Keratinocyte (primary cell): ENCODE measurements around the gene DTNBP1. TPM values are rescaled to one million over a fixed set of nuclear protein-coding genes. Genes with fewer than 3 reads are reported as not detected.

Source experiments
- DNase-seq: peaks from one replicate; pipeline ENCODE4 v3.0.0-alpha.2; 2011; ENCODE audit warnings: low read depth, missing footprints, low spot score
- FAIRE-seq: peaks from 2 replicates; lab custom pipeline; 2011; peaks lifted over from hg19 to GRCh38; lab: Jason Lieb, UNC
- H2AFZ ChIP-seq: 2 replicates; pipeline ENCODE4 v1.6.0; 2012; ENCODE audit warnings: low read length, control low read depth, inconsistent platforms; ENCODE audit not compliant: control insufficient read depth
- H3K27ac ChIP-seq: 2 replicates; pipeline ENCODE4 v1.5.1; 2011; ENCODE audit warnings: low read length; ENCODE audit not compliant: control insufficient read depth, insufficient read depth
- H3K27me3 ChIP-seq: 3 replicates; pipeline ENCODE4 v1.6.0; 2011; ENCODE audit warnings: low read length; ENCODE audit not compliant: control insufficient read depth, insufficient read depth; ENCODE audit errors: extremely low read depth
- H3K36me3 ChIP-seq, 2 experiments: 2 replicates in 1 of 2; 3 replicates in 1 of 2; pipeline ENCODE4 v1.5.1; 2011; ENCODE audit warnings: low read length in 2 of 2, mild to moderate bottlenecking in 1 of 2; ENCODE audit not compliant: control insufficient read depth in 2 of 2, insufficient read depth in 2 of 2; ENCODE audit errors: extremely low read depth in 1 of 2
- H3K4me1 ChIP-seq: 3 replicates; pipeline ENCODE4 v1.5.1; 2011; ENCODE audit warnings: low read length; ENCODE audit not compliant: control insufficient read depth, insufficient read depth; ENCODE audit errors: extremely low read depth
- H3K4me2 ChIP-seq: 3 replicates; pipeline ENCODE4 v1.6.0; 2011; ENCODE audit warnings: low read depth, low read length; ENCODE audit not compliant: control insufficient read depth, insufficient read depth; ENCODE audit errors: extremely low read depth
- H3K4me3 ChIP-seq, 3 experiments: fragments of 200-600 bp in 1 of 3; sonication (generic) in 1 of 3; 2 replicates in 2 of 3; 3 replicates in 1 of 3; pipeline ENCODE4 v1.5.1; 2011 to 2016; ENCODE audit warnings: low read length in 3 of 3, mild to moderate bottlenecking in 3 of 3, control low read depth in 2 of 3, inconsistent platforms in 1 of 3, low read depth in 1 of 3, mixed read lengths in 1 of 3, mixed run types in 1 of 3, moderate library complexity in 1 of 3; ENCODE audit not compliant: control insufficient read depth in 2 of 3, insufficient read depth in 2 of 3; ENCODE audit errors: extremely low read depth in 1 of 3
- H3K79me2 ChIP-seq: 2 replicates; pipeline ENCODE4 v1.6.0; 2012; ENCODE audit warnings: low read length; ENCODE audit not compliant: control insufficient read depth, insufficient read depth
- H3K9ac ChIP-seq: 3 replicates; pipeline ENCODE4 v1.6.0; 2011; ENCODE audit warnings: low read length; ENCODE audit not compliant: control insufficient read depth, insufficient read depth; ENCODE audit errors: extremely low read depth
- H3K9me1 ChIP-seq: 3 replicates; pipeline ENCODE4 v1.6.0; 2011; ENCODE audit warnings: low read length; ENCODE audit not compliant: control insufficient read depth, insufficient read depth; ENCODE audit errors: extremely low read depth
- H3K9me3 ChIP-seq: 2 replicates; pipeline ENCODE4 v1.5.1; 2012; ENCODE audit warnings: low read depth, low read length; ENCODE audit not compliant: control insufficient read depth
- H4K20me1 ChIP-seq: 3 replicates; pipeline ENCODE4 v1.6.0; 2011; ENCODE audit warnings: low read length; ENCODE audit not compliant: control insufficient read depth, insufficient read depth; ENCODE audit errors: extremely low read depth
- EZH2 ChIP-seq: IDR thresholded peaks from one replicate; pipeline ENCODE4 v1.6.1; 2012; ENCODE audit warnings: inconsistent platforms, mild to moderate bottlenecking, low read length, moderate library complexity
- dilution Hi-C: fragments of 300-500 bp; cut with MboI; formaldehyde crosslinking; loops from one replicate; pipeline ENCODE4 v1.7.0; 2020; ENCODE audit warnings: low sequenced_read_pairs; ENCODE audit not compliant: extremely low pct_ligation_motif_present
- polyA plus RNA-seq, 5 experiments: library from polyadenylated mRNA; depleted of rRNA in 3 of 5; stranded (reverse) in 3 of 5; stranded (forward) in 1 of 5; unstranded in 1 of 5; fragments of >200 nt; gene quantifications; 1 replicate in 1 of 5; 2 replicates in 3 of 5; 3 replicates in 1 of 5; pipeline versions ENCODE4 v1.2.1 to v1.2.3, GENCODE V29; 2011 to 2012; ENCODE audit warnings: missing spikeins in 2 of 5, low read depth in 1 of 5, low replicate concordance in 1 of 5
- TF ChIP-seq, protein P1 (sequence below), 3 experiments: IDR thresholded peaks in 1 of 3; conservative IDR thresholded peaks in 1 of 3; optimal IDR thresholded peaks in 1 of 3; 2 replicates in 2 of 3; 3 replicates in 1 of 3; pipeline versions ENCODE3 to v1.5.1; 2011; ENCODE audit warnings: low read length in 3 of 3, mild to moderate bottlenecking in 3 of 3, moderate library complexity in 2 of 3, control low read depth in 1 of 3, inconsistent platforms in 1 of 3; ENCODE audit not compliant: insufficient read depth in 2 of 3; ENCODE audit errors: extremely low read depth in 1 of 3

DTNBP1 gene
- polyA plus RNA-seq, 1 donor (not counting 4 experiments of a cell fraction or from before 2014, with no cell fraction given), result 11.5 TPM

DNA sequence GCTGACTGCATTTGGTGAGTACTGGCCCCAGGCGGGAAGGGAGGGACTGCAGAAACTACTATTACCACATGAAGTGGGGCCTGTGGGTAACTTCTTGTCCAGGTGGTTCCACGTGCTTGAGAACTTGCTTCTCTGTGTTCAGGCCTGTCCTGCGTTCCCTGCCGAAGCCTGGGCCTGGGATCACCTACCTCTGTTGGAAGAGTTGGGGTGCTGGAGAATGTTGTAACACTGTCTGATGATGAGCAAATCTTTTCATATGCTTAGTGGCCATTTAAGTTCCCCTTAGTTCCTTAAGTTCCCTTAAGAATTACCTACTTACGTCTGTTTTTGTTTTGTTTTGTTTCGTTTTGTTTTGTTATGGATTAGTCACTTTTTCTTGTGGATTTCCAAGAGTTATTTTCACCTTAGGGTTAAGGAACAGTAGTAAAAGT is 154.4 kb downstream of the DTNBP1 start:
- Histone ChIP-seq H3K9ac (no peak overlapping the region), H2AFZ (no peak overlapping the region), H3K27ac (no peak overlapping the region), H3K4me1 (peaks cover 13% of the 10 kb centered on the region), H3K79me2 (peaks cover 4% of the 10 kb centered on the region), H3K27me3 (no peaks in the 10 kb centered on the region), H3K4me2 (no peak overlapping the region), H4K20me1 (peaks cover 12% of the 10 kb centered on the region), H3K4me3 (no peak overlapping the region), H3K9me3 (no peaks in the 10 kb centered on the region), H3K36me3 (peaks cover 22 to 42% of the 10 kb centered on the region in 2 experiments), H3K9me1 (no peaks in the 10 kb centered on the region)
- dilution Hi-C loops, result no loop called here
- FAIRE-seq, result no peak
- TF ChIP-seq EZH2, result no peak
- TF ChIP-seq, protein P1, sequence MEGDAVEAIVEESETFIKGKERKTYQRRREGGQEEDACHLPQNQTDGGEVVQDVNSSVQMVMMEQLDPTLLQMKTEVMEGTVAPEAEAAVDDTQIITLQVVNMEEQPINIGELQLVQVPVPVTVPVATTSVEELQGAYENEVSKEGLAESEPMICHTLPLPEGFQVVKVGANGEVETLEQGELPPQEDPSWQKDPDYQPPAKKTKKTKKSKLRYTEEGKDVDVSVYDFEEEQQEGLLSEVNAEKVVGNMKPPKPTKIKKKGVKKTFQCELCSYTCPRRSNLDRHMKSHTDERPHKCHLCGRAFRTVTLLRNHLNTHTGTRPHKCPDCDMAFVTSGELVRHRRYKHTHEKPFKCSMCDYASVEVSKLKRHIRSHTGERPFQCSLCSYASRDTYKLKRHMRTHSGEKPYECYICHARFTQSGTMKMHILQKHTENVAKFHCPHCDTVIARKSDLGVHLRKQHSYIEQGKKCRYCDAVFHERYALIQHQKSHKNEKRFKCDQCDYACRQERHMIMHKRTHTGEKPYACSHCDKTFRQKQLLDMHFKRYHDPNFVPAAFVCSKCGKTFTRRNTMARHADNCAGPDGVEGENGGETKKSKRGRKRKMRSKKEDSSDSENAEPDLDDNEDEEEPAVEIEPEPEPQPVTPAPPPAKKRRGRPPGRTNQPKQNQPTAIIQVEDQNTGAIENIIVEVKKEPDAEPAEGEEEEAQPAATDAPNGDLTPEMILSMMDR (optimal IDR thresholded peaks at IDR 0.05 in 1 of 3, IDR thresholded peaks at IDR 0.05 in 1 of 3, conservative IDR thresholded peaks at IDR 0.05 in 1 of 3; ENCODE audit: extremely low read depth in 1 of 3, insufficient read depth in 2 of 3, low read length in 3 of 3), result no peak
- DNase-seq, result no peak

DNA sequence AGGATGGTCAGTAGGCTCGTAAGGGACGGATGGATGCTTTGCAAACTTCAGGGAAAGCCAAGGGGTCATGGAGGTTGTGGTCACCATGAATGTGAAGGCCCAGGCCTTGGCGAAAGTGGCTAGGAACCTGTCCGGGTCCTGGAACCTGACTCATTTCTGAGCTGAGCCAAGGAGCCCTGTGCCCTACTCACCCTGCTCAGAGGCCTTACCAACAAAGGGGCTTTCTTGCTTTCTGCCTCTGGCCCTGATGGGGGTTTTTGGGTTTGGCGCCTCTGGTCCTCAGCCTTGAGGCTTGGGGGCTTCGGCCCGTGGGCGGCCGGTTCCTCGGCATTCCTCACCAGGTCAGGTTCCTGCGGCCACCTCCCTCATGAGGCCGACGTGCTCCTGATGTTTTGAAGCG is 155.1 kb downstream of the DTNBP1 start:
- no peaks in the 10 kb centered on the region for H3K9me1 ChIP-seq
- no peak overlapping the region for H2AFZ ChIP-seq
- H3K27me3 ChIP-seq, result no peaks in the 10 kb centered on the region
- H3K4me3 ChIP-seq, result no peak overlapping the region
- H3K4me2 ChIP-seq, result no peak overlapping the region
- no peak overlapping the region for H3K9ac ChIP-seq
- H3K4me1 ChIP-seq, result peaks cover 13% of the 10 kb centered on the region
- H3K9me3 ChIP-seq, result no peaks in the 10 kb centered on the region
- peaks cover 4% of the 10 kb centered on the region for H3K79me2 ChIP-seq
- no peak overlapping the region for H3K27ac ChIP-seq
- no peak for FAIRE-seq
- no peak for TF ChIP-seq EZH2
- TF ChIP-seq, protein P1 (optimal IDR thresholded peaks at IDR 0.05 in 1 of 3, IDR thresholded peaks at IDR 0.05 in 1 of 3, conservative IDR thresholded peaks at IDR 0.05 in 1 of 3; ENCODE audit: extremely low read depth in 1 of 3, insufficient read depth in 2 of 3, low read length in 3 of 3), result no peak
- dilution Hi-C loops, result no loop called here
- H3K36me3 ChIP-seq, result peaks cover 22 to 39% of the 10 kb centered on the region in 2 experiments
- no peak for DNase-seq
- peaks cover 14% of the 10 kb centered on the region for H4K20me1 ChIP-seq
